GM12878 (cell line): Measurements from ENCODE around the gene WDR41. TPM values are rescaled to one million over a fixed set of nuclear protein-coding genes. Genes with fewer than 3 reads are reported as not detected.

Experiments
- ATAC-seq: fragments of 200-7000 bp; cut with Tn5 transposase; 3 replicates; pipeline ENCODE4 v1.9.1; 2020; ENCODE audit warnings: mild to moderate bottlenecking, moderate library complexity
- BruUV-seq: library from RNA; stranded (reverse); fragments of 400-500 nt; replicated peaks from 2 replicates; lab custom pipeline; 2021; lab: Mats Ljungman, UMichigan
- CTCF ChIA-PET: fragments of 300-600 bp; sonication (Branson Sonifier 250); formaldehyde crosslinking; extraction: SDS; loops from one replicate; lab custom pipeline; 2021; ENCODE audit warnings: inconsistent platforms; lab: Yijun Ruan, JAX
- POLR2A ChIA-PET: fragments of 350-600 bp; formaldehyde crosslinking; extraction: SDS; loops from one replicate; lab custom pipeline; 2021; ENCODE audit warnings: inconsistent platforms; lab: Charles Lee
- RAD21 ChIA-PET: fragments of 300-600 bp; sonication (Branson Sonifier 250); formaldehyde crosslinking; loops from one replicate; lab custom pipeline; 2023; ENCODE audit warnings: antibody characterized with exemption; ENCODE audit not compliant: unreplicated experiment; lab: Charles Lee
- SMC1A ChIA-PET: fragments of 300-600 bp; sonication (Branson Sonifier 250); formaldehyde crosslinking; loops from one replicate; lab custom pipeline; 2023; ENCODE audit not compliant: unreplicated experiment, uncharacterized antibody; lab: Charles Lee
- DNase-seq: peaks from one replicate; pipeline ENCODE4 v3.0.0-alpha.2; 2011; ENCODE audit warnings: low read depth, low spot score
- FAIRE-seq: peaks from 3 replicates; lab custom pipeline; 2011; peaks lifted over from hg19 to GRCh38; lab: Jason Lieb, UNC
- H2AFZ ChIP-seq: 2 replicates; pipeline ENCODE4 v1.6.0; 2011; ENCODE audit warnings: low read depth, low read length, control low read depth; ENCODE audit not compliant: control insufficient read depth
- H3K27ac ChIP-seq: 2 replicates; pipeline ENCODE4 v1.5.1; 2011; ENCODE audit warnings: control low read depth; ENCODE audit not compliant: control insufficient read depth, insufficient read depth
- H3K27me3 ChIP-seq, 2 experiments: replicated peaks in 1 of 2; 2 replicates each; pipeline versions ENCODE4 v1.6.0 to v1.6.1; 2011; ENCODE audit warnings: low read length in 1 of 2; ENCODE audit not compliant: control insufficient read depth in 2 of 2, insufficient read depth in 2 of 2
- H3K36me3 ChIP-seq, 2 experiments: 2 replicates each; pipeline ENCODE4 v1.5.1; 2011; ENCODE audit warnings: low read length in 1 of 2; ENCODE audit not compliant: control insufficient read depth in 2 of 2, insufficient read depth in 2 of 2
- H3K4me1 ChIP-seq: 2 replicates; pipeline ENCODE4 v1.6.1; 2011; ENCODE audit warnings: mild to moderate bottlenecking, low read length, moderate library complexity, mixed read lengths; ENCODE audit not compliant: control insufficient read depth, insufficient read depth
- H3K4me2 ChIP-seq: 2 replicates; pipeline ENCODE4 v1.6.0; 2011; ENCODE audit warnings: control low read depth; ENCODE audit not compliant: control insufficient read depth, insufficient read depth
- H3K4me3 ChIP-seq: fragments of 200-600 bp; sonication (generic); 2 replicates; pipeline ENCODE4 v1.5.1; 2016
- H3K79me2 ChIP-seq: 2 replicates; pipeline ENCODE4 v1.6.0; 2011; ENCODE audit warnings: low read length; ENCODE audit not compliant: control insufficient read depth, insufficient read depth
- H3K9ac ChIP-seq: 2 replicates; pipeline ENCODE4 v1.8.0; 2011; ENCODE audit warnings: low read length, control low read depth, mixed read lengths; ENCODE audit not compliant: control insufficient read depth, insufficient read depth
- H3K9me3 ChIP-seq: replicated peaks from 3 replicates; pipeline ENCODE4 v1.5.1; 2011; ENCODE audit warnings: mild to moderate bottlenecking, low read length; ENCODE audit not compliant: control insufficient read depth, insufficient read depth
- H4K20me1 ChIP-seq: 2 replicates; pipeline ENCODE4 v1.6.0; 2011; ENCODE audit not compliant: control insufficient read depth, insufficient read depth
- CEBPZ ChIP-seq: fragments of 150-350 bp; IDR thresholded peaks from 2 replicates; pipeline ENCODE4 v1.6.1; 2016; ENCODE audit warnings: low read depth, low read length
- EGR1 ChIP-seq, 2 experiments: IDR thresholded peaks; 1 replicate in 1 of 2; 2 replicates in 1 of 2; pipeline ENCODE4 v1.6.1; 2011 to 2012; ENCODE audit warnings: low read depth in 2 of 2, low read length in 2 of 2, borderline replicate concordance in 1 of 2, mild to moderate bottlenecking in 1 of 2, moderate library complexity in 1 of 2
- EZH2 ChIP-seq: IDR thresholded peaks from 2 replicates; pipeline ENCODE4 v1.6.1; 2012; ENCODE audit warnings: low read depth, mild to moderate bottlenecking, control low read depth, inconsistent platforms, low read length, borderline replicate concordance; ENCODE audit not compliant: control insufficient read depth
- MEF2A ChIP-seq: IDR thresholded peaks from 2 replicates; pipeline ENCODE4 v1.6.1; 2011; ENCODE audit warnings: low read depth, mild to moderate bottlenecking, low read length, moderate library complexity; ENCODE audit not compliant: insufficient read depth
- RELA ChIP-seq: fragments of 450-650 bp; IDR thresholded peaks from 2 replicates; pipeline ENCODE4 v1.8.0; 2014; ENCODE audit warnings: borderline replicate concordance; ENCODE audit not compliant: partially characterized antibody
- RELB ChIP-seq: fragments of 450-650 bp; IDR thresholded peaks from 2 replicates; pipeline ENCODE4 v1.6.1; 2017; ENCODE audit warnings: low read depth, mild to moderate bottlenecking, moderate library complexity
- STAT1 ChIP-seq: fragments of 450-650 bp; conservative IDR thresholded peaks from 2 replicates; pipeline ENCODE4 v1.6.1; 2014; ENCODE audit warnings: antibody characterized with exemption, mild to moderate bottlenecking
- YY1 ChIP-seq: IDR thresholded peaks from 2 replicates; pipeline ENCODE4 v1.6.1; 2011; ENCODE audit warnings: low read depth, mild to moderate bottlenecking, low read length
- ZBTB40 ChIP-seq: fragments of 450-650 bp; IDR thresholded peaks from 2 replicates; pipeline ENCODE4 v1.6.1; 2016; ENCODE audit warnings: mild to moderate bottlenecking, moderate library complexity, borderline replicate concordance
- ZNF384 ChIP-seq: IDR thresholded peaks from 2 replicates; pipeline ENCODE4 v1.6.1; 2012; ENCODE audit warnings: low read depth, mild to moderate bottlenecking, low read length, improper control_type of control experiment, borderline replicate concordance
- WGBS: methylation state at CpG from one replicate; pipeline ENCODE4 v1.1.6; 2016; ENCODE audit warnings: low lambda C conversion rate; ENCODE audit not compliant: insufficient replicate concordance, insufficient coverage; ENCODE audit errors: missing lambda C conversion rate; 5-methylcytosine and 5-hydroxymethylcytosine counted together
- in situ Hi-C: fragments of 300-500 bp; cut with MboI; formaldehyde crosslinking; loops from 9 replicates; pipeline ENCODE4 v1.14.3; 2018; ENCODE audit warnings: mixed read lengths
- intact Hi-C: fragments of 100-400 bp; cut with micrococcal nuclease; formaldehyde crosslinking; loops from one replicate; pipeline ENCODE4 v1.14.2; 2022; ENCODE audit not compliant: unreplicated experiment
- polyA plus RNA-seq, 11 experiments: library from polyadenylated mRNA; depleted of rRNA in 4 of 11; unstranded in 6 of 11; stranded (reverse) in 5 of 11; fragments of >200 nt; fragmentation: Nextera tagmentation in 4 of 11; fragmentation: Illumina TruSeq in 1 of 11; extraction: Ambion mirVana in 4 of 11; extraction: Trizol in 1 of 11; gene quantifications; 1 replicate in 1 of 11; 2 replicates in 10 of 11; pipeline versions ENCODE4 v1.2.1 to v1.2.3, GENCODE V29; 2011 to 2016; ENCODE audit warnings: inconsistent platforms in 2 of 11, missing spikeins in 2 of 11, low read depth in 1 of 11
- total RNA-seq, 4 experiments: library from RNA; depleted of rRNA in 3 of 4; stranded (reverse); fragments of >200 nt in 3 of 4; fragmentation: Illumina TruSeq in 1 of 4; extraction: Trizol in 1 of 4; gene quantifications; 2 replicates each; pipeline versions ENCODE4 v1.2.1 to v1.2.3, GENCODE V29; 2013 to 2021

Gene WDR41
- total and polyA plus RNA-seq, 10 of the 15 experiments (the other 5 are each of a cell fraction or from before 2014, with no cell fraction given): 60.0 to 124 (median 84.4) TPM

GRCh38 chr5:77430726-77431125 lies 61.4 kb downstream of the WDR41 start:
- in situ Hi-C loops: no loop called here
- no TSS peak for BruUV-seq
- Histone ChIP-seq H2AFZ (no peak overlapping the region), H3K27me3 (no peaks in the 10 kb centered on the region), H3K4me3 (no peak overlapping the region), H3K4me1 (no peaks in the 10 kb centered on the region), H3K9ac (no peak overlapping the region), H3K27ac (no peak overlapping the region), H3K9me3 (no peaks in the 10 kb centered on the region), H3K79me2 (no peaks in the 10 kb centered on the region), H4K20me1 (no peaks in the 10 kb centered on the region), H3K36me3 (peaks cover 2 to 18% of the 10 kb centered on the region in 2 experiments; a peak in 3 of 4 replicates), H3K4me2 (no peak overlapping the region)
- intact Hi-C loops: loop anchor here (10.0 kb wide), 1 partner anchor 566 kb away; no protein-coding TSS in a partner anchor
- DNase-seq (no peak), ATAC-seq (no peak), FAIRE-seq (no peak)
- ChIA-PET CTCF (interaction anchor here (0.6 kb wide), 1 partner anchor 989 kb away, joined by 4 read pairs; no protein-coding TSS in a partner anchor), RAD21 (no interaction called here), POLR2A (no interaction called here), SMC1A (interaction anchor here (0.6 kb wide), 1 partner anchor 156 kb away, joined by 3 read pairs; no protein-coding TSS in a partner anchor)
- 96% methylated on average over 1 of the region's 1 CpG for whole genome bisulfite sequencing
- TF ChIP-seq EZH2: no peak
- TF ChIP-seq RELB: no peak
- no peak for TF ChIP-seq ZNF384
- TF ChIP-seq MEF2A: no peak
- TF ChIP-seq STAT1: no peak
- TF ChIP-seq RELA: no peak
- no peak for TF ChIP-seq EGR1 (IDR thresholded peaks at IDR 0.05; ENCODE audit: borderline replicate concordance in 1 of 2, low read depth in 2 of 2, low read length in 2 of 2)
- TF ChIP-seq ZBTB40: no peak
- no peak for TF ChIP-seq YY1
- TF ChIP-seq CEBPZ: no peak
